ENCODE data around the gene VPS51. TPM values are rescaled to one million over a fixed set of nuclear protein-coding genes. Genes with fewer than 3 reads are reported as not detected.

Gene VPS51
- total and polyA plus RNA-seq, 10 of the 15 experiments (the other 5 are each of a cell fraction or from before 2014, with no cell fraction given): 1.5 to 279 (median 53.2) TPM

GRCh38 chr11:65095974-65096806 is at the start of gene VPS51 (continued):
- TF ChIP-seq MTA3 (IDR thresholded peaks at IDR 0.05; ENCODE audit: borderline replicate concordance, low read length) (peak; percentile 96; the same call in 1 of the 2 replicates), IRF4 (IDR thresholded peaks at IDR 0.05; ENCODE audit: low read depth, low read length) (peak; percentile 93), SREBF1 (IDR thresholded peaks at IDR 0.05; ENCODE audit: low read length) (peak; percentile 80), MXI1 (IDR thresholded peaks at IDR 0.05; ENCODE audit: low read depth, low read length) (peak; percentile 83), SPI1 (IDR thresholded peaks at IDR 0.05; ENCODE audit: borderline replicate concordance, insufficient read depth, low read depth, low read length) (no peak), RFX5 (IDR thresholded peaks at IDR 0.05; ENCODE audit: low read depth, low read length) (no peak), TAF1 (IDR thresholded peaks at IDR 0.05; ENCODE audit: borderline replicate concordance, low read depth, low read length) (peak; percentile 96), ZNF384 (IDR thresholded peaks at IDR 0.05; ENCODE audit: borderline replicate concordance, low read depth, low read length) (peak; percentile 59; the same call in 1 of the 2 replicates), TCF7 (IDR thresholded peaks at IDR 0.05; ENCODE audit: borderline replicate concordance) (peak; percentile 71; the same call in 1 of the 2 replicates), CREB1 (IDR thresholded peaks at IDR 0.05; ENCODE audit: low read depth) (peak; percentile 89), RBBP5 (conservative IDR thresholded peaks at IDR 0.05) (peak; percentile 50; the same call in 1 of the 2 replicates), SIN3A (IDR thresholded peaks at IDR 0.05; ENCODE audit: low read depth, low read length) (peak; percentile 92), MTA2 (IDR thresholded peaks at IDR 0.05; ENCODE audit: low read depth) (peak; percentile 70; the same call in 1 of the 2 replicates), ETV6 (conservative IDR thresholded peaks at IDR 0.05 in 1 of 2, IDR thresholded peaks at IDR 0.05 in 1 of 2; ENCODE audit: borderline replicate concordance in 1 of 2, low read depth in 1 of 2) (peak in 1 of 2 experiments; percentile 78; a peak in 2 of 4 replicates), HDAC6 (IDR thresholded peaks at IDR 0.05; ENCODE audit: unreplicated experiment) (no peak), SUZ12 (IDR thresholded peaks at IDR 0.05; ENCODE audit: unreplicated experiment) (no peak), HSF1 (IDR thresholded peaks at IDR 0.05; ENCODE audit: low read depth, low read length) (peak; percentile 88), CBFB (IDR thresholded peaks at IDR 0.05; ENCODE audit: low read depth) (peak; percentile 74), SMAD1 (IDR thresholded peaks at IDR 0.05; ENCODE audit: low read depth, partially characterized antibody) (peak; percentile 24), CTCF (IDR thresholded peaks at IDR 0.05 in 2 of 3, conservative IDR thresholded peaks at IDR 0.05 in 1 of 3; ENCODE audit: control insufficient read depth in 2 of 3, extremely low read depth in 1 of 3, insufficient read depth in 1 of 3, low read depth in 3 of 3, low read length in 3 of 3) (no peak), RELA (IDR thresholded peaks at IDR 0.05; ENCODE audit: borderline replicate concordance, partially characterized antibody) (peak; percentile 94), POU2F2 (IDR thresholded peaks at IDR 0.05; ENCODE audit: borderline replicate concordance, low read depth, low read length) (peak; percentile 92), POLR2A (IDR thresholded peaks at IDR 0.05; ENCODE audit: low read depth, low read length) (peak; percentile 99), EED (IDR thresholded peaks at IDR 0.05; ENCODE audit: low read depth) (peak; percentile 78), MYB (IDR thresholded peaks at IDR 0.05; ENCODE audit: borderline replicate concordance, low read depth, low read length) (peak; percentile 80; the same call in 1 of the 2 replicates), PBX3 (IDR thresholded peaks at IDR 0.05; ENCODE audit: insufficient replicate concordance, low read depth, low read length) (peak; percentile 46), TBL1XR1 (IDR thresholded peaks at IDR 0.05; ENCODE audit: low read depth, low read length) (peak; percentile 93)

All from GM12878 (cell line).